HPDE6-E6E7 (cell line): ENCODE data around the gene PPL.
A peak's percentile ranks its signal among the peaks of the same experiment; 100 is the strongest.

Source experiments
- DNase-seq: peaks from one replicate; pipeline ENCODE4 v3.0.0; 2011; ENCODE audit warnings: missing footprints; ENCODE audit errors: extremely low spot score

PPL gene

DNA sequence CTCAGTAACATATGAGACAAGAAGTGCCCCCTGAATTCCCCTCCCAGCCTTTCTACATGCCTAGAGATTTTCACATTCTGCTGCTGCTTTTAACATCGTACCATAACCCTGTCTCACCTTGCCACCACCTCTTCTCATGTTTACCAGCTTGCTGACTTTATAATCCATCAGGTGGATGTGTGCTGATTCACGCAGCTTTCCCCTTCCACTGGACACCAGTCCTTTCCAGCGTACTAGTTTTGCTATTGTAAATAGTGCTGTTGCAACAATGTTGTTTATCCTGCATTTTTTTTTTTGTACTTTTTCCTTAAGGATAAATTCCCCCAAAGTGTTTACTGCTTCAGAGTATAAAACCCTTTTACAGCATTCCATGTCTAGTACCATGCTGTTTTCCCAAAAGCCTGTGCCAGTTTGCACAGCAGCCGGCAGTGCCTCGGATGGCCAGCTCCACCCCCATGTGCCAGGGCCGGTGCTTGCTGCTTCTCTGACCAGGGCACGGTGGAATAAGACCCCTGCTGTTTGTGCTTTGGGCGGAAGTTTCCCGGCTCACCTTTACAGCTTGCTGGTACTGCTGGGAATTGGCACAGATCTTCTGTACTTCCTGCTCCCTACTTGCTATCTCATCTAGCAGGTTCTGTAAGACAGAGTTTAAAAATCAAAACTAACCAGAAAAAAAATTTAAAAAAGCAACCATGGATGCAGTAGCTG is 48.4 kb downstream of the PPL start:
- no peak for DNase-seq

DNA sequence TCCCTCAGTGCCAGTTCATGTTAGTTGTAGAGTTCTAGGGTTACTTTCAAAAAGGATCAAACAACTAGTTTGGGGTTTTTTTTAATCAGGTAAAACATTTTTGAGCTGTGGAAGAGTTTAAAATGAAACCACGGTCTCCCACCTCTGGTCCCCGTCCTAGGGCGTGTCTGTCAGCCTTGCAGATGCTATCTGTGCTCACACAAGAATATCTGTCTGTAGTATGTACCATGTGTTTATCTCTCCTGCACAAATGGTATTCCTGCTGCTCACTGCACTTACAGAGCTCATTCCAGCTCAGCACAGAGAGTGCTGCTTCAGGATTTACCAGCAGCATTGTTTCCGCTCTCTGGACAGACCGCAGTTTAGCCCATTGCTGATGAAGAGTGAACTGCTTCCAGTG is 50.8 kb downstream of the PPL start:
- no peak for DNase-seq

DNA sequence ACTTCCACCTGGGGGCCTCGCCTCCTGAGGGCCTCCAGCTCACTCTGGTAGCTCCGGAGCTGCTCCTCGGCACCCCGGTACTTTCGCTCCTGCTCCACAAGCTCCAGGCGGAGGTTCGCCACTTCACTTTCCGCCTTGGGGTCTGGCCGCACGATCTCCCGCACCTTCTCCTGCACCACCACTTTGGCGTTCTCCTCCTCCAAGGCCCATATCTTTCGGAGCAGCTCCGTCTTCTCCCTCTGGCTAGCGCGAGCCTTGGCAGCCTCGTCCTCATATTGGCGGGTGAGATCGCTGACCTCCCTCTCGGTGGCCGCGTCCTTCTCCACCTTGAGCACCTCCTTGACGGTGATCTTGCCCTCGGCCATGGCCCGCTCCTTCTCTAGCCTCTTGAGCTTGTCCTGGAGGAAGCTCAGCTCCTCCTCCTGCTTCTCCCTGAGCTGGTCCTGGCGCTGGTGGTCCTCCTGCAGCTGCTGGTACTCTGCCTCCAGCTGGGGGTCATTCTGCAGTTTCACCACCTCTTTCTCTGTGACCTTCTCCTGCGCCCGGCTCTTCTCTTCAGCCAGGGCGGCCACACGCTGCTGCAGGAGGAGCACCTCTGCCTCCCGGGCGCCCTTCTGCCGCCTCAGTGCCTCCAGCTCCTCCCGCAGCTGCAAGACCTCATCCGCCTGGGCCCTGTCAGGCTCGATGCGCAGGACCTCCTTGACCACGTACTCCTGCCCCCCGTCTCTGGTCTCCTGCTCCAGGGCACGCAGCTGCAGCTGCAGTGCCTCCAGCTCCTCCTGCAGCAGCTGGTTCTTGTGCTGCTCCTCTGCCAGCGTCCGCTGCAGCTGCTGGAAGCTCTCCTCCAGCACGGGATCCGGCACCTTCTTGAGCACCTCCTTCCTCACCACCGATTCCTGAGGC is 51.7 kb downstream of the PPL start:
- no peak for DNase-seq

DNA sequence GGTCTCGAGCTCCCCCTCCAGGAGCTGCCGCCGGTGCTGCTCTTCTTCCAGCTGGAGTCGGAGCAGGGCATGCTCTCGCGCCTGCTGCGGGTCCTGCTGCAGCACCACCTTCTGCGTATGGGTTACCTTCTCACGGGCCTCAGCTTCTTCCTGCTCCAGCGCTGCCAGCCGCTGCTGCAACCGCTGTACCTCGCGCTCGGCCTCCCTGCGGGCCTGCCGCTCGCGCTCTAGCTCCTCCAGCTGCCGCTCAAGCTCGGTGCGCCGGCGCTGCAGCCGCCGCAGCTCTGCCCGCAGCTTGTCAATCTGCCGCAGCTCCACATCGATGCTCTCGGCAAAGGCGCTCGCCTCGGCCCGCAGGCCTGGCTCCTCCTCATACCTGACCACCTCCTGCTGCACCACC is 52.7 kb downstream of the PPL start:
- no peak for DNase-seq

DNA sequence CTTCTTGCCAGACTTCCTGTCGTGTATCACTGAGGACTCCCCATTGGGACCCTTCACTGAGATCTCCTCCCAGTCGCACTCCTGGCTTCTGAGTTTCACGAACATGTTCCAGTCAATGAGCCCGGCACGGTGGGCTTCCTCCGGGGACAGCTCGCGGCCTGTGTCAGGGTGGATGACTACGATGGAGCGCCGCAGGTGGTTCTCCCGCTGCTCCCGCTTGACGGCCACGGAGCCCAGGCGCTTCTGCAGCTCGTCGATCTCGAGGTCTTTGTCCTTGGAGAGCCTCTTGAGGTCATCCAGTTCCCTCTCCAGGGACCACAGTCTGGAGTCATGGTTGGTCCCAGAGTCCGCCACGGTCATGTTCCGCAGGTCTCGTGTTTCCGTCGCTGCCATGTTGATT is 53.4 kb downstream of the PPL start:
- no peak for DNase-seq

DNA sequence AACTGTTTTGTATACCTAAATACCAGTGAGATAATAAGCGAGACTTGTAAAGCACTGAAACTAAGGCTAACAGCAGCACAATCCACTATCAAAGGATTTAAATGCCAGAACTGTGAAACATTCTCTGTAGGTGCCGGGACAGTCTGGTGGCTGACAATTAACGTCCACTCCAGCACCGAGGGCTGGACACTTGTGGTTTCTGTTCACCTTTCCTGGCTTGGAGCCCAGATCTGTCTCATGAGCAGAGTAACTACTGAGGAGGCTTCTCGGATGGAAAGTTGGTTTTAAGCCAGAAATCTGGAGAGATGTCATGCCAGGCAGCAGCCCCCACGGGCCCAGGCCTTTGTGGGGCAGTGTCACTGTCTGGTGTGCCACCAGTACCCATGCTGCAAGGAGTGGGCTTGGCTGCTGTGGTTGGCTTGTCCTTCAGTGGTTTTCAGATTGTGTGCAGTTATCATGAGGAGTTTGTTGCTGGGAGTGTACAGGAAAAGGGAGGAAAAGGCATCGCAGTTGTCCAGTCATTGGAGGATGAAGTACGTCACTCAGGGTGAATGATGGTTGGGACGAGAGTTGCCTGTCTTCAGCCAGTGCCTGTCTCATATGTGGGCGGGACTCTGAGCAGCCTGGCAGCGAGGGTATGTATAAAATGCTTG is 54.2 kb downstream of the PPL start:
- DNase-seq = peak; percentile 87

DNA sequence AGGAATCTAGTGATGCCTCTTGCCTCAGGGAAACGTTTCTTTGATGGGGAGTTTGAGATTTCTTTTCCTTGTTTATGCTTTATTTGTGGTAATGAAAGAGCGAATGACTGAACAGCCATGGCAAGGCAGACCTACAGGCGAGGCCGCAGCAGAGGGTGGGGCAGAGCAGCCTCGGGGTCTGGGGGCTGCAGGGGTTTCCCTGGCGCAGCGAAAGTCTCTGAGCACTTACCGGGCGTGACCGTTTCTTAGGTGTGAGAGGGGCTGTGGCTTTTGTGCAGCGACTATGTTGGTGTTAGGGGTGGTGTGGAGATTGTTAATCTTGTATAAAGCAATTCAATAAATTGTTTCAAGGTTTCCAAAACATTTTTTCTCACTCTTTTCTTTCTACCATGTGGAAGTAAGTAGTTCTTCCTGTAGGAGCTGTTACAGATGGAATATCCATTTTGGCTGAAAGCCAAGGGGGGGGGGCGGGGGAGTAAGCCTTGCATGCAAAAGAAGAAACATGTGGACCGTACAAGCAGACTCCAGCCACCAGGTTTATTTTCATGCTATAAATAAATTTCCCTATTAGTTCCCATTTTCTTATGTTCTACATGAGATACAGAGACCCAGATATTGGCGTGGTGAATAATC is 54.8 kb downstream of the PPL start:
- DNase-seq = no peak

DNA sequence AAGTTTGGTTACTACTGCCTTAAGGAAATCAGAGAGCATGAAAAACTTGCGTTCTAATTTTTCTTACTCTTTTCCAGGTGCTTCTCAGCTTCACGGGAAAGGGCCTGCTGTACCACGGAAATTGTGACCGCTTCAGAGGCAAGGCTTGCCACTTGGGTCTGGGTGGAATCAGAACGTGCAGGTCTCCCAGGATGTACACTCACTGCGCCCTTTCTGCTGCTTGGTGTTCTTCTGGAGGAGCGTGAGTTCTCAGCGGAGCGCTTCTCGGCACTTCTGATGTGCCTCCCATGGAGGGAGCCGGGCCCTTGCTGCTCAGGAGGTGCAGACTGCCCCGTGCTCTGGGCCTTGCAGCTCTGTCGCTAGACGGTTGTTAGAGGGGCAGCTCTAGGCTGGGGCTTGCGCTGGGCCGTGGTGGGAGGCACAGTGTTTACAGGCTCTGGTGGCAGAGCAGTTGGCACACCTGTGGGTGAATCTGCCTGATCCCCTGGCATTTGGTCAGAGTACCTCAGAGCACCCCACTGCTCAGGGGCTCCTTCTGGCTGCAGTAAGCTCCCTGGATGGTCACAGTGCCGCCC is 56.9 kb downstream of the PPL start:
- DNase-seq = no peak

DNA sequence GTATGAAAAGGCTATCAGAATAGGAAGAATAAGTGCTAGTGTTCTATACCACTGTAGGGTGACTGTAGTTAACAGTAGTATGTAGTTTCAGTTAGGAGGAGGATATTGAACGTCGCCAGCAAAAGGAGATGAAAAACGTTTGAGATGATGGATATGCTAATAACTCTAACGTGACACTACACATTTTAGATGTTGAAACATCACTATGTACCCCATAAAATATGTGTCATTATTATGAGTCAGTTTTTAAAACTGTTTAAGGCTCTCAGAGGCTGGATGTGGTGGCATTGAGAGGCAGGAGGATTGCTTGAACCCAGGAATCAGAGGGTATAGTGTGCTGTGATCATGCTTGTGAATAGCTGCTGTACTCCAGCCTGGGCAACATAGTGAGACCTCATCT is 57.9 kb downstream of the PPL start:
- DNase-seq = no peak

DNA sequence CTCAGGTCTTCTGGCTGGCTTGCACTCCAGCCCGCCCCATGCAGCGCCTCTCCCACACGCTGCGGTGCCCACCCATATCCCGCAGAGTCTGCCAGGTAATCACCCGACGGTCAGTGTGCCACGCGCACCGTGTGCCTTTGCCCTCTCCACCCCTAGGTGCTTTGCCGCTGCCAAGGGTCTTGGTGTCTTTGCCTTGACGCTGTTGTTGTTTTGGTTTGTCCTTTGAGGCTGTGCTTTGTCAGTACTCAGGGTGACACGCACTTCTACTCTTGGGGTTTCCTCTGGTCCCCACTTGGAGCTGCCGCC is 59.6 kb downstream of the PPL start:
- DNase-seq = no peak

DNA sequence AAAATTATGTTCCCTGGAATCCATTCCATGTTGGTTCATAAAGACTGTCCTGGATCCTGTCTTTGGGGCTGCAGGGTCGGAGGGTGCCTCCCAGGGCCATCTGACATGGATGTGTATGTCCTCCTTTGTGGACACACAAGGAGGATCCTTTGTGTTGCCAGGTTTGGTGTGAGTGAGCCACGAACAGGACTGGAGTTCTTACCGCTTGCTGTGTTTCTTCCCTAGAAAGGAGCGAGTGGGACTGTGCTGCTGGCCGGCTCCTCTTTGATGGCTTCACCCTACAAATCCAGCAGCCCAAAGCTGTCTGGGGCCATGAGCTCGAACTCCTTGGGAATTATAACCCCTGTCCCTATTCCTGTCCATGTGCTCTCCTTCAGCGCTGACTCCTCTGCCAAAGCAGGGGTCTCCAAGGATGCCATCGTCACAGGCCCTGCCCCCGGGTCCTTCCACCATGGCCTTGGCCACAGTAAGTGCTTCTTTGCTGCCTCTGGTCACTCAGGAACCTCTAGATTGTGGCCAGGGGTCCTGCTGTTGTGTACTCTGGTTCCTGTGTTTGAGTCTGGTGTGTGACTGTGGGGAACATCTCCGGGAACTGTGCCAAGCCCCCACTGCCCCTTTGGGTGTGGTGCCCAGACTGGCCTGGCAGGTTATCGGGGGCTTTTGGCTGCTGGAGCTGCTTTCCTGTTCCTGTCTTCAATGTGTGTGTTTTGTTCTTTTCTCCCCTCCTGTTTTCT is 60.1 kb downstream of the PPL start:
- DNase-seq = no peak

DNA sequence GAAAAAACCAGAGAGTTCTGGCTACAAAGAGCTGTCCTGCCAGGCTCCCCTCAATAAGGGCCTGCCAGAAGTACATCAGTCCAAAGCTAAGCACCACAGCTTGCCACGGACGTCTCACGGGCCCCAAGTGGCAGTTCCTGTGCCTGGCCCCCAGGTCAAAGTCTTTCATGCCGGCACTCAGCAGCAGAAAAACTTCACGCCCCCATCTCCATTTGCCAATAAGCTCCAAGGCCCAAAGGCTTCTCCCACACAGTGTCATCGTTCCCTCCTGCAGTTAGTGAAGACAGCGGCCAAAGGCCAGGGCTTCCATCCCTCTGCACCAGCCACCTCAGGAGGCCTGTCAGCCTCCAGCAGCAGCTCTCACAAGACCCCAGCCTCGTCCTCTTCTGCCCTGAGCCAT is 62.3 kb downstream of the PPL start:
- no peak for DNase-seq

DNA sequence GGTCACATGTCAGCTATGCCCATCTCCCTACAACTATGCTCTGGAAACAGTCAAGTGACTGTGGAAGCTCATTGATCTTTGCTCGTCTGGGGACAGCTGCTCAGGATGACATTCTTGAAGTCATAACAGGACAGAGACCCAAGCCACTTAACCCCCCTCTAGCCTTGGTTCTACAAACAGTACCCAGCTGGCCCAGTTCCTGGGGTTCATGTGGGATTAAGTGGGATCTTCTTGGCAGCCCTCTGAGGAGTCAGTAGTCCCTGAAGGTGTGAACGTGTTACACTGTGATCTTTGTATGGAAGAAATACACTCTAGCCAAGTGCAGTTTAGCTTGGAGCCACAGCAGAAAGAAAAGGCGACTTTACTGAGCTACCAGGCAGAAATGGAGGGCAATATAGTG is 63.9 kb downstream of the PPL start:
- no peak for DNase-seq

DNA sequence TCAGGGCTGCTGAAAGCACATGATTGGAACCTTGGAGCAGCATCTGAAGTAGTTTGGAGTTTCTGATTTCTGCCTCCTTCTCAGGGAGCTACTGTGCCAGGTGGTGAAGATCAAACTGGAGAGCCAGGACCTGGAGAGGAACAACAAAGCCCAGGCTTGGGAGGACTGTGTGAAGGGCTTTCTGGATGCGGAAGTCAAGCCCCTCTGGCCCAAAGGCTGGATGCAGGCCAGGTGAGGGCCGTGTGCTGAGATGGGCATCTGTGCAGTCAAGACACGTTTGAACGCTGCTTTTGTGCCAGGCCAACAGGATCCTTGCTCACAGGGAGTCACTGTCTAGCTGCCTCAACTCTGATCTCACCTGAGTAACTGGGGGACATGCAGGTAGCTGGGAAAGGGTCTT is 65.9 kb downstream of the PPL start:
- no peak for DNase-seq

DNA sequence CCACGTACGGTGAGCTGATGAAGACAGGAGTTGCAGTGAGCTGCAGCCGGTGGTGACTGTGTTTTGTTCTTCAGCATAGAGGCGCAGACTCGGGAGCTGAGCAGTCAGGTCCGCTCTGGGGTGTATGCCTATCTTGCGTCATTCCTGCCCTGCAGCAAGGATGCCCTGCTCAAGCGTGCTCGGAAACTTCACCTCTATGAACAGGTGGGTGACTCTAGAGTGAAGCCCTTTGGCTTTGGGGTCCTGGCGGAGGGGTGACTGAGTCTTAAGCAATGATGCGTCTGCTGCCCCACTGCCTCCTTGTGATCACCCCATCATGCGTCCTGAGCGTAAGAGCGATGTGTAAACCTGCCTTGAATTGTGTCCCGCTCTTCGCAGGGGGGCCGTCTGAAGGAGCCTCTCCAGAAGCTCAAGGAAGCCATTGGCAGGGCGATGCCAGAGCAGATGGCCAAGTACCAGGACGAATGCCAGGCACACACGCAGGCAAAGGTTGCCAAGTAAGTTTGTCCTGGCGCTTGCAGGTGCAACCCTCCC is 66.7 kb downstream of the PPL start:
- no peak for DNase-seq

DNA sequence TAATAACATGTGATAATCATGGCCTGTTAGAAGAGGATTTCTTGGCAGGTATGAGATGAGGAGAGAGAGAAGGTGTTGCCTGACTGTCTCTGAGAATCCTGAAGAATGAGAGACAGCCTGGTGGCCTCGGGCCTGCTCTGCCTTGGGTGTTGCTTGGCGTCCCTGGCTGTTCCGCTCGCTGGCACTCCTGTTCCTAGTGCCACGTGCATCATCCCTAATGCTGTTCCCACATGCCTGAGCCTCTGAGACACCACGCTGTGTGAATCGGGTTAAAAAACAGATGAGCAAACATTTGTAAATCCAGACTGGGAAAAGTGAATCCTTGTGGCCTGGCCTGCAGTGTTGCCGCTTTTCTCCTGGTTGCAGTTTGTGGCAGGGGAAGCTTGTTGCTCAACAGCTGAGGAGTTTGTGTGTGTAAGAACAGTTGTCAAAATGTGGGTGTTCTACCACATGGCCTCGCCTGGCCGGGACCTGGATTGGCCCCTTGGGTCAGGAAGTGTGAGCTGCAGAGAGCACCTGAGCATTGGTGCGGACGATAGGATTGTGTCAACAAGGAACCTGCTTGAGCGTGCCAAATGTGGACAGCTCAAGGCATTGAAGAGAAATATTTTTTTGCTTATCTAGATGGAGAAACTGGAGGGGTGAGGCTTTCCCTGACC is 67.7 kb downstream of the PPL start:
- DNase-seq = peak; percentile 13

DNA sequence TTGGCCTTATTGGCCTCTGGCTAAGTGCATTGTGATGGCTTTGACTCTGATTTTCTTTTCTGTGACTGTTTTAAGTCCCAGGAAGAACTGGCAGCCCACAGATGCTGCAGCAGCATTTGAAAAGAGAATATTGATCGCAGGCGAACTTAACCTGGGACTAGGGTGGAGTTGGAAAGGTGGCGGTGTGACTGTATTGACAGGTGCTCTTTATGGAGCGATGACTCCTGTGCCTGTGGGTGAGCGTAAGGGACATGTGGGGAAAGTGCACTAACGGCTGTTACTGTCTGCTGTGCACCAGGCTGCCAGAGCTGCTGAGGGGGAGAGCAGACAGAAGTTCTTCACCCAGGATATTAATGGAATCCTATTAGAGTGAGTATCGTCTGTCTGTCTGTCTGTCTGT is 68.4 kb downstream of the PPL start:
- no peak for DNase-seq

DNA sequence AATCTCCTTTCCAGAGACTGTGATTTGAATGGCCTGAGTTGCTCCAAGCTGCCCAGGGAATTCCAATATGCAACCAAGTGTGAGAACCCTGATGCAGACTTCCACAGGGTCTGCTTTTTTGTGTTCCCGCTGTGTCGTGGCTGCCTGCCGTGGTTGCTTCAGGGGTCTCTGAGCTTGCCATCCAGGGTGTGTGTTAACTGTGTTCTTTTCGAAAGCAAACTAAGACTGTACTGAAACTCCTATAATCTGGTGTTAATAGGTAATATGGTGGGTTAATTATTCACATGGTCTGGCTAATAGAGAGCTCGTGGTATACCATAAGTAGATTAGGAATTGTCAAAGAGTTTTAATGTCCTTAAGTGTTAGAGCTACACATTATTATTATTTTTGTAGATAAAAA is 68.9 kb downstream of the PPL start:
- no peak for DNase-seq

DNA sequence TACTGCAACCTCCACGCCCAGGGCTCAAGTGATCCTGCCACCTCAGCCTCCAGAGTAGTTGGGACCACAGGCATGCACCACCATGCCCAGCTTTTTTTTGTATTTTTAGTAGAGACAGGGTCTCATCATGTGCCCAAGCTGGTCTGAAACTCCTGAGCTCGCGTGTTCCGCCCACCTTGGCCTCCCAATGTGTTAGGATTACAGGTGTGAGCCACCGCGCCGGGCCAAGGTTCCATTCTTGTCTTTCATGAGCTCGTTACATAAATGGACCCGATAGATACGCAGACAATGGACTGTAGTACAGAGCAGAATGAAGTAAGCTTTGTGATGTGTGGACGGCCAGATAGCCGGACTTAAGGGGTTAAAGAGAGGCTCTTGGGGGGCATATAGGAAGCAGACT is 70.4 kb downstream of the PPL start:
- no peak for DNase-seq

DNA sequence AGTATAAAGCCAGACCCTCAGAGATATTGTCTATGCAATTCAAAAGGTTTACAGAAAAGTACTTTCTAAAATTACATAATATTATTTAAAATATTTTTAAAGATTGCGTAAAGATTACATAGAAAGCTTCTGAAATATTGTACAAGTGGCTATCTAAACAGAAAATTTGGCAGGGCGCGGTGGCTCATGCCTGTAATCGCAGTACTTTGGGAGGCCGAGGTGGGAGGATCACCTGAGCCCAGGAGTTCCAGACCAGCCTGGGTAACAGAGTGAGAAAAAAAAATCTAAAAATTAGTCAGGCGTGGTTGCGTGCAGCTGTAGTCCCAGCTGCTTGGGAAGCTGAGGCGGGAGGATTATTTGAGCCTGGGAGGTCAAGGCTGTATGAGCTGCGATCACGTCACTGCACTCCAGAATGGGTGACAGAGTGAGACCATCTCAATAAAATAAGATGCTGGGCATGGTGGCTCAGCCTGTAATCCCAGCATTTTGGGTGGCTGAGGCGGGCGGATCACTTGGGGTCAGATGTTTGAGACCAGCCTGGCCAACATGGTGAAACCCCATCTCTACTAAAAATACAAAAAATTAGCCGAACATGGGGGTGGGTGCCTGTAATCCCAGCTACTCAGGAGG is 71.6 kb downstream of the PPL start:
- no peak for DNase-seq
